Measurements from ENCODE around the gene SH2D2A.

SH2D2A gene

DNA sequence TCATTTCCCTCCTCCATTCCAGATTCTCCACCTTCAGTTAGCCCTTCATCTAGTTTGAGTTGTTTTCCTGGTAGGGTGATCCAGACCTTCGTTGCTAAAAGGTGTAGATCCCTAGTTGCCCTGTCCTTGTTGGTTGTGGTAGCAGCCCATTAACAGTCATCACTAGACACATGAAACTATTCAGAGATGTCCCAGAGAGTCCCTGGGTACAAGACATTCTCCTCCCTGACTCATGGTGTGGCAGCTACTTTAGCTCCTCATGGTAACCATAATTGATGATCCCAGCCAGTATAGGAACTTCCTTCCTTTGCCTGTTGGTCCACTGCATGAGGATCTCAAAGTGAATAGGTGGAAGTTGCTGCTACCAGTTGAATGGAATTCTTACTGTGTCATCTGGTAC, 6.0 kb upstream of the SH2D2A start:
- Histone ChIP-seq H4K20me1 (ENCODE audit: low read depth, low read length) (no peaks in the 10 kb centered on the region), H3K4me3 (ENCODE audit: insufficient read depth, low read length, poor library complexity, severe bottlenecking) (no peak overlapping the region), H3K9me3 (ENCODE audit: insufficient read depth, low read length) (no peaks in the 10 kb centered on the region), H3K79me2 (ENCODE audit: insufficient read depth, low read length) (no peaks in the 10 kb centered on the region), H3K27me3 (ENCODE audit: low read length) (no peaks in the 10 kb centered on the region), H3F3A (ENCODE audit: insufficient read depth) (no peaks in the 10 kb centered on the region), H3K4me2 (ENCODE audit: low read depth, low read length, poor library complexity, severe bottlenecking) (no peak overlapping the region), H3K27ac (ENCODE audit: low read depth, low read length) (no peak overlapping the region), H3K36me3 (ENCODE audit: low read length) (no peaks in the 10 kb centered on the region), H2AFZ (ENCODE audit: low read depth, low read length, severe bottlenecking) (no peak overlapping the region), H3K9ac (ENCODE audit: low read length) (no peak overlapping the region), H3K9me2 (replicated peaks; ENCODE audit: insufficient read depth, low read length) (no peaks in the 10 kb centered on the region)
- TF ChIP-seq, protein P1, sequence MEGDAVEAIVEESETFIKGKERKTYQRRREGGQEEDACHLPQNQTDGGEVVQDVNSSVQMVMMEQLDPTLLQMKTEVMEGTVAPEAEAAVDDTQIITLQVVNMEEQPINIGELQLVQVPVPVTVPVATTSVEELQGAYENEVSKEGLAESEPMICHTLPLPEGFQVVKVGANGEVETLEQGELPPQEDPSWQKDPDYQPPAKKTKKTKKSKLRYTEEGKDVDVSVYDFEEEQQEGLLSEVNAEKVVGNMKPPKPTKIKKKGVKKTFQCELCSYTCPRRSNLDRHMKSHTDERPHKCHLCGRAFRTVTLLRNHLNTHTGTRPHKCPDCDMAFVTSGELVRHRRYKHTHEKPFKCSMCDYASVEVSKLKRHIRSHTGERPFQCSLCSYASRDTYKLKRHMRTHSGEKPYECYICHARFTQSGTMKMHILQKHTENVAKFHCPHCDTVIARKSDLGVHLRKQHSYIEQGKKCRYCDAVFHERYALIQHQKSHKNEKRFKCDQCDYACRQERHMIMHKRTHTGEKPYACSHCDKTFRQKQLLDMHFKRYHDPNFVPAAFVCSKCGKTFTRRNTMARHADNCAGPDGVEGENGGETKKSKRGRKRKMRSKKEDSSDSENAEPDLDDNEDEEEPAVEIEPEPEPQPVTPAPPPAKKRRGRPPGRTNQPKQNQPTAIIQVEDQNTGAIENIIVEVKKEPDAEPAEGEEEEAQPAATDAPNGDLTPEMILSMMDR (IDR thresholded peaks at IDR 0.05; ENCODE audit: insufficient read depth, low read length, poor library complexity, severe bottlenecking), result no peak
- TF ChIP-seq EZH2phosphoT487 (conservative IDR thresholded peaks at IDR 0.05; ENCODE audit: low read length), result no peak

DNA sequence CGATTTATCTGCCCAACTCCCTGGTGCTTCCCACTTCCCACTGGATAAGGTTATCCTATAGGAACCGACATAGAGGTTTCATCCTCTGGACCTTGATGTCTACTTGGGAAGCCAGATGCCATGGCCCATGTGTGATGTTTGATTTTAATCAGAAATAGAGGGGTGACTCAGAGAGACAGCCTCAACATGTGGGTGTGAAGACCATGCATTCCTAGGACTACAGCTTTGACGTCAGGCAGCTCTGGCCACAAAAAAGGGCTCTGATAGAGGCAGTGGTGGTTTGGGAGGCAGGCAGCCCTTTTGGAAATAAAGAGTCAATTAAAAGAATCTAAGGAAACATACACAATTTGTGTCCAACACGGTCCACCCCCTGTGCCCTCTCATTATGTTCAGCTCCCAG, 5.2 kb upstream of the SH2D2A start:
- Histone ChIP-seq H3F3A (ENCODE audit: insufficient read depth) (no peaks in the 10 kb centered on the region), H2AFZ (ENCODE audit: low read depth, low read length, severe bottlenecking) (no peak overlapping the region), H3K9ac (ENCODE audit: low read length) (no peak overlapping the region), H3K79me2 (ENCODE audit: insufficient read depth, low read length) (no peaks in the 10 kb centered on the region), H3K4me2 (ENCODE audit: low read depth, low read length, poor library complexity, severe bottlenecking) (no peak overlapping the region), H3K4me3 (ENCODE audit: insufficient read depth, low read length, poor library complexity, severe bottlenecking) (no peak overlapping the region), H3K27me3 (ENCODE audit: low read length) (no peaks in the 10 kb centered on the region), H3K9me3 (ENCODE audit: insufficient read depth, low read length) (no peaks in the 10 kb centered on the region), H4K20me1 (ENCODE audit: low read depth, low read length) (no peaks in the 10 kb centered on the region), H3K36me3 (ENCODE audit: low read length) (no peaks in the 10 kb centered on the region), H3K27ac (ENCODE audit: low read depth, low read length) (no peak overlapping the region), H3K9me2 (replicated peaks; ENCODE audit: insufficient read depth, low read length) (no peaks in the 10 kb centered on the region)
- TF ChIP-seq, protein P1 (IDR thresholded peaks at IDR 0.05; ENCODE audit: insufficient read depth, low read length, poor library complexity, severe bottlenecking), result no peak
- TF ChIP-seq EZH2phosphoT487 (conservative IDR thresholded peaks at IDR 0.05; ENCODE audit: low read length), result no peak

DNA sequence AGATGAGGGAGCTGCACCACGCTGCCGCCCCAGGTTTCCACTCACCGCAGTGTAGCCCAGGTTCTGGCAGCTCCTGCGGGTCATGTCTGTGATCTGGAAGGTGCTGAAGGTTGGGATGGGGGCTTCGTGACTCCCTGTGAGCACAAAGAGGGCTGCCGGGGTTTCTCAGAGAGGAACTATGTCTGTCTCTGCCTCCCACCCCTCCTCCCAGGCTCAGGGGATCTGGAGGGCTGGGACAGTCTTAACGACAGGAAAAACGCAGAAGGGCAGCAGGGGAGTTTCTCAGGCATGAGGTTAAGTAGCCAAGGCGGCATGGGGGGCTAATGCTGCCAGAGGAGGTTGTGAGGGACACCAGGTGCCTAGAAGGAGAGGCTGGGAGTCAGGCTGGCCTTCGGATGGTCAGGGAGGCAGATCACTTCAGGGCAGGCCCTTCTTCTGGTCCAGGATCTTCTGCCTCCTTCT, 656 bp downstream of the SH2D2A start:
- peak overlapping the region; percentile 40 for H3K4me2 ChIP-seq (ENCODE audit: low read depth, low read length, poor library complexity, severe bottlenecking)
- H3K27ac ChIP-seq (ENCODE audit: low read depth, low read length), result no peak overlapping the region
- H3K27me3 ChIP-seq (ENCODE audit: low read length), result no peaks in the 10 kb centered on the region
- no peaks in the 10 kb centered on the region for H3F3A ChIP-seq (ENCODE audit: insufficient read depth)
- H4K20me1 ChIP-seq (ENCODE audit: low read depth, low read length), result no peaks in the 10 kb centered on the region
- peak overlapping the region; percentile 27 for H3K4me3 ChIP-seq (ENCODE audit: insufficient read depth, low read length, poor library complexity, severe bottlenecking)
- TF ChIP-seq, protein P1 (IDR thresholded peaks at IDR 0.05; ENCODE audit: insufficient read depth, low read length, poor library complexity, severe bottlenecking), result no peak
- TF ChIP-seq EZH2phosphoT487 (conservative IDR thresholded peaks at IDR 0.05; ENCODE audit: low read length), result no peak
- no peaks in the 10 kb centered on the region for H3K79me2 ChIP-seq (ENCODE audit: insufficient read depth, low read length)
- H3K9ac ChIP-seq (ENCODE audit: low read length), result peak overlapping the region; percentile 28
- no peak overlapping the region for H2AFZ ChIP-seq (ENCODE audit: low read depth, low read length, severe bottlenecking)
- no peaks in the 10 kb centered on the region for H3K9me3 ChIP-seq (ENCODE audit: insufficient read depth, low read length)
- H3K9me2 ChIP-seq (replicated peaks; ENCODE audit: insufficient read depth, low read length), result no peaks in the 10 kb centered on the region
- no peaks in the 10 kb centered on the region for H3K36me3 ChIP-seq (ENCODE audit: low read length)

Measured in SU-DHL-6 (cell line).